Hepatocyte (in vitro differentiated cells): ENCODE measurements around the gene CD164L2.

Source experiments
- EZH2 ChIP-seq: fragments of 200-600 bp; sonication (generic); IDR thresholded peaks from 2 replicates; pipeline ENCODE4 v1.6.1; 2016; ENCODE audit warnings: antibody characterized with exemption, mild to moderate bottlenecking, borderline replicate concordance
- EZH2phosphoT487 ChIP-seq: fragments of 200-600 bp; sonication (generic); IDR thresholded peaks from one replicate; pipeline ENCODE4 v1.6.1; 2018; ENCODE audit warnings: antibody characterized with exemption, mild to moderate bottlenecking, low read depth, moderate library complexity; ENCODE audit not compliant: unreplicated experiment, severe bottlenecking
- TF ChIP-seq, protein P1 (sequence below): fragments of 200-600 bp; sonication (generic); IDR thresholded peaks from 2 replicates; pipeline ENCODE4 v1.5.1; 2016; ENCODE audit warnings: antibody characterized with exemption, mild to moderate bottlenecking; ENCODE audit not compliant: poor library complexity

DNA sequence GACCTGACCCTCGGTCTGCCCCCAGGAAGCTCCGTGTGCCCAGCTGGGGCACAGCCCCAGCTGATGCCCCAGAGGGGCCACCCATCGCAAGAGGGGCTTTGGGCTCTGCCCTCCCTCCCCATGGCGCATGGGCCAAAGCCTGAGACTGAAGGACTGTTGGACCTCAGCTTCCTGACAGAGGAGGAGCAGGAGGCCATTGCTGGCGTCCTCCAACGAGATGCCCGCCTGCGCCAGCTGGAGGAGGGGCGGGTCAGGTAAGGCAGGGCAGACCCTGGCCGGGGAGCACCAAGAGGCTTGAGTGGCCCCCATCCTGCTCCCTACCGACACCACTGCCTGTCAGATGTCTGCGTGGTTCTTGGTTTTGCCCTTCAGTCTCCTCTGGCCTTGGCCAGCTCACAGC is 37.9 kb downstream of the CD164L2 start:
- TF ChIP-seq, protein P1, sequence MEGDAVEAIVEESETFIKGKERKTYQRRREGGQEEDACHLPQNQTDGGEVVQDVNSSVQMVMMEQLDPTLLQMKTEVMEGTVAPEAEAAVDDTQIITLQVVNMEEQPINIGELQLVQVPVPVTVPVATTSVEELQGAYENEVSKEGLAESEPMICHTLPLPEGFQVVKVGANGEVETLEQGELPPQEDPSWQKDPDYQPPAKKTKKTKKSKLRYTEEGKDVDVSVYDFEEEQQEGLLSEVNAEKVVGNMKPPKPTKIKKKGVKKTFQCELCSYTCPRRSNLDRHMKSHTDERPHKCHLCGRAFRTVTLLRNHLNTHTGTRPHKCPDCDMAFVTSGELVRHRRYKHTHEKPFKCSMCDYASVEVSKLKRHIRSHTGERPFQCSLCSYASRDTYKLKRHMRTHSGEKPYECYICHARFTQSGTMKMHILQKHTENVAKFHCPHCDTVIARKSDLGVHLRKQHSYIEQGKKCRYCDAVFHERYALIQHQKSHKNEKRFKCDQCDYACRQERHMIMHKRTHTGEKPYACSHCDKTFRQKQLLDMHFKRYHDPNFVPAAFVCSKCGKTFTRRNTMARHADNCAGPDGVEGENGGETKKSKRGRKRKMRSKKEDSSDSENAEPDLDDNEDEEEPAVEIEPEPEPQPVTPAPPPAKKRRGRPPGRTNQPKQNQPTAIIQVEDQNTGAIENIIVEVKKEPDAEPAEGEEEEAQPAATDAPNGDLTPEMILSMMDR, result no peak
- TF ChIP-seq EZH2 (no peak), EZH2phosphoT487 (no peak)
